Stimulated activated CD8-positive, alpha-beta memory T cell treated with anti-CD3 and anti-CD28 coated beads, Interleukin-12 subunit alpha, Interleukin-12 subunit beta, amount 100 ng/mL, for 1 hour (primary cell): ENCODE data around the gene CLCN7.
"Not testable (repeated sequence)": the region's sequence is repeated elsewhere in the genome, so short reads cannot be mapped to it uniquely, and the experiment has no call there.

Experiments
- DNase-seq: peaks from one replicate; pipeline ENCODE4 v3.0.0-alpha.2; 2020; ENCODE audit warnings: low read depth

CLCN7 gene

GRCh38 chr16:1487395-1488053 is 12.7 kb upstream of the CLCN7 start:
- no peak for DNase-seq

- no peak for DNase-seq
These were observed 11.9 kb upstream of the CLCN7 start for GRCh38 chr16:1486551-1487390.

- no peak for DNase-seq
These were observed 11.1 kb upstream of the CLCN7 start for GRCh38 chr16:1485847-1486496.

GRCh38 chr16:1481906-1482835 is 7.3 kb upstream of the CLCN7 start:
- DNase-seq: no peak

- not testable (repeated sequence) for DNase-seq
These were observed 4.1 kb upstream of the CLCN7 start for GRCh38 chr16:1478937-1479336.

- no peak for DNase-seq
These were observed 2.2 kb upstream of the CLCN7 start for GRCh38 chr16:1477033-1477432.

GRCh38 chr16:1475552-1476114 is 805 bp upstream of the CLCN7 start:
- DNase-seq: no peak

GRCh38 chr16:1474082-1474795 is 589 bp downstream of the CLCN7 start:
- DNase-seq: no peak

- DNase-seq: no peak
These were observed 1.9 kb downstream of the CLCN7 start for GRCh38 chr16:1472974-1473373.

GRCh38 chr16:1471569-1472194 is 3.1 kb downstream of the CLCN7 start:
- no peak for DNase-seq

- no peak for DNase-seq
These were observed 4.2 kb downstream of the CLCN7 start for GRCh38 chr16:1470481-1471251.

GRCh38 chr16:1469693-1470201 is 5.1 kb downstream of the CLCN7 start:
- no peak for DNase-seq

- DNase-seq: not testable (repeated sequence)
These were observed 5.7 kb downstream of the CLCN7 start for GRCh38 chr16:1469141-1469540.

- no peak for DNase-seq
These were observed 6.4 kb downstream of the CLCN7 start for GRCh38 chr16:1468426-1468810.

- DNase-seq: no peak
These were observed 7.8 kb downstream of the CLCN7 start for GRCh38 chr16:1466968-1467521.

GRCh38 chr16:1466054-1466453 is 8.8 kb downstream of the CLCN7 start:
- no peak for DNase-seq

GRCh38 chr16:1465567-1465915 is 9.3 kb downstream of the CLCN7 start:
- DNase-seq: no peak

GRCh38 chr16:1464894-1465566 is 9.8 kb downstream of the CLCN7 start:
- no peak for DNase-seq
